WTC11 (cell line): ENCODE results near the gene GPR150. TPM values are rescaled to one million over a fixed set of nuclear protein-coding genes. Genes with fewer than 3 reads are reported as not detected.

Experiments
- ATAC-seq: fragments of 200-7000 bp; cut with Tn5 transposase; 2 replicates; pipeline ENCODE4 v1.10.0; 2021; ENCODE audit warnings: mild to moderate bottlenecking, moderate library complexity
- CTCF ChIA-PET: fragments of 300-600 bp; sonication (Branson Sonifier 250); formaldehyde crosslinking; loops from one replicate; lab custom pipeline; 2021; ENCODE audit warnings: antibody characterized with exemption; lab: Charles Lee
- POLR2A ChIA-PET: fragments of 350-600 bp; sonication (Branson Sonifier 250); formaldehyde crosslinking; loops from one replicate; lab custom pipeline; 2021; ENCODE audit warnings: antibody characterized with exemption; lab: Charles Lee
- DNase-seq: peaks from one replicate; pipeline ENCODE4 v3.0.0; 2021; ENCODE audit warnings: low spot score
- H3K27ac Mint-ChIP-seq: 2 replicates; pipeline ENCODE4 v1.8.0; 2021; ENCODE audit warnings: mixed read lengths
- H3K27me3 Mint-ChIP-seq: 2 replicates; pipeline ENCODE4 v1.8.0; 2021; ENCODE audit warnings: low read depth, mild to moderate bottlenecking, moderate library complexity, mixed read lengths
- H3K36me3 Mint-ChIP-seq: 2 replicates; pipeline ENCODE4 v1.8.0; 2021; ENCODE audit warnings: mixed read lengths
- H3K4me1 Mint-ChIP-seq: 2 replicates; pipeline ENCODE4 v1.8.0; 2022; ENCODE audit warnings: mixed read lengths
- H3K4me3 Mint-ChIP-seq: 2 replicates; pipeline ENCODE4 v1.8.0; 2021; ENCODE audit warnings: mild to moderate bottlenecking, moderate library complexity, mixed read lengths
- H3K9me3 Mint-ChIP-seq: 2 replicates; pipeline ENCODE4 v1.8.0; 2021; ENCODE audit warnings: mixed read lengths
- CREB1 ChIP-seq: sonication (generic); formaldehyde crosslinking; IDR thresholded peaks from 2 replicates; pipeline ENCODE4 v1.8.0; 2023; ENCODE audit warnings: mild to moderate bottlenecking, missing genetic modification reagents
- ELF4 ChIP-seq: sonication (generic); formaldehyde crosslinking; IDR thresholded peaks from 2 replicates; pipeline ENCODE4 v1.8.1; 2022; ENCODE audit warnings: low read depth, mild to moderate bottlenecking, moderate library complexity, missing genetic modification reagents
- KAT7 ChIP-seq: sonication (generic); formaldehyde crosslinking; IDR thresholded peaks from 2 replicates; pipeline ENCODE4 v1.8.1; 2023; ENCODE audit warnings: missing genetic modification reagents, mild to moderate bottlenecking, borderline replicate concordance
- MLX ChIP-seq: sonication (generic); formaldehyde crosslinking; IDR thresholded peaks from 2 replicates; pipeline ENCODE4 v1.8.1; 2023; ENCODE audit warnings: mild to moderate bottlenecking, missing genetic modification reagents, moderate library complexity
- MXD4 ChIP-seq: fragments of 250-450 bp; sonication (Bioruptor Pico); IDR thresholded peaks from 2 replicates; pipeline ENCODE4 v1.8.0; 2021; ENCODE audit warnings: mild to moderate bottlenecking, moderate library complexity, borderline replicate concordance
- PREB ChIP-seq: sonication (generic); formaldehyde crosslinking; IDR thresholded peaks from 2 replicates; pipeline ENCODE4 v1.8.1; 2022; ENCODE audit warnings: mild to moderate bottlenecking, missing genetic modification reagents, moderate library complexity, borderline replicate concordance
- PRRX2 ChIP-seq: fragments of 250-450 bp; sonication (Bioruptor Pico); IDR thresholded peaks from 2 replicates; pipeline ENCODE4 v1.8.0; 2021; ENCODE audit warnings: mild to moderate bottlenecking
- RORB ChIP-seq: fragments of 250-450 bp; sonication (Bioruptor Pico); IDR thresholded peaks from 2 replicates; pipeline ENCODE4 v1.9.0; 2021; ENCODE audit warnings: mild to moderate bottlenecking
- SMAD4 ChIP-seq: sonication (generic); formaldehyde crosslinking; IDR thresholded peaks from 2 replicates; pipeline ENCODE4 v1.8.0; 2022; ENCODE audit warnings: mild to moderate bottlenecking, missing genetic modification reagents
- TP53 ChIP-seq: sonication (generic); formaldehyde crosslinking; IDR thresholded peaks from 2 replicates; pipeline ENCODE4 v1.8.1; 2023; ENCODE audit warnings: mild to moderate bottlenecking, missing genetic modification reagents
- ZNF121 ChIP-seq: sonication (generic); formaldehyde crosslinking; IDR thresholded peaks from 2 replicates; pipeline ENCODE4 v1.8.0; 2023; ENCODE audit warnings: missing genetic modification reagents
- ZNF263 ChIP-seq: sonication (generic); formaldehyde crosslinking; IDR thresholded peaks from 2 replicates; pipeline ENCODE4 v1.8.1; 2022; ENCODE audit warnings: low read depth, mild to moderate bottlenecking, moderate library complexity, missing genetic modification reagents
- ZNF317 ChIP-seq: sonication (generic); formaldehyde crosslinking; IDR thresholded peaks from 2 replicates; pipeline ENCODE4 v1.8.1; 2023; ENCODE audit warnings: low read depth, mild to moderate bottlenecking, moderate library complexity, missing genetic modification reagents, borderline replicate concordance
- total RNA-seq: library from RNA; stranded (reverse); gene quantifications from 3 replicates; pipeline ENCODE4 v1.2.3, GENCODE V29; 2021
- TF ChIP-seq, protein P1 (sequence below): fragments of 250-450 bp; sonication (Bioruptor Pico); IDR thresholded peaks from 2 replicates; pipeline ENCODE4 v1.8.0; 2021; ENCODE audit warnings: mild to moderate bottlenecking
- TF ChIP-seq, protein P2 (sequence below): fragments of 250-450 bp; sonication (Bioruptor Pico); IDR thresholded peaks from 2 replicates; pipeline ENCODE4 v1.9.0; 2021; ENCODE audit warnings: mild to moderate bottlenecking, borderline replicate concordance
- TF ChIP-seq, protein P3 (sequence below): fragments of 200-600 bp; IDR thresholded peaks from 2 replicates; pipeline ENCODE4 v1.8.0; 2022; ENCODE audit warnings: antibody characterized with exemption
- TF ChIP-seq, protein P4 (sequence below): sonication (generic); formaldehyde crosslinking; IDR thresholded peaks from 2 replicates; pipeline ENCODE4 v1.8.0; 2023; ENCODE audit warnings: missing genetic modification reagents, mild to moderate bottlenecking, borderline replicate concordance

The GPR150 gene
- total RNA-seq, 1 experiment from 2014 or later = 0.13 TPM

GRCh38 chr5:95655575-95655974, 35.7 kb downstream of the GPR150 start:
- no peak overlapping the region for H3K4me3 Mint-ChIP-seq
- 0 out of 2 replicates have a peak, but pooled peaks cover 2% of the 10 kb centered on the region for H3K4me1 Mint-ChIP-seq
- POLR2A ChIA-PET = no interaction called here
- H3K27me3 Mint-ChIP-seq = no peaks in the 10 kb centered on the region
- CTCF ChIA-PET = no interaction called here
- ATAC-seq = no peak
- TF ChIP-seq, protein P1, sequence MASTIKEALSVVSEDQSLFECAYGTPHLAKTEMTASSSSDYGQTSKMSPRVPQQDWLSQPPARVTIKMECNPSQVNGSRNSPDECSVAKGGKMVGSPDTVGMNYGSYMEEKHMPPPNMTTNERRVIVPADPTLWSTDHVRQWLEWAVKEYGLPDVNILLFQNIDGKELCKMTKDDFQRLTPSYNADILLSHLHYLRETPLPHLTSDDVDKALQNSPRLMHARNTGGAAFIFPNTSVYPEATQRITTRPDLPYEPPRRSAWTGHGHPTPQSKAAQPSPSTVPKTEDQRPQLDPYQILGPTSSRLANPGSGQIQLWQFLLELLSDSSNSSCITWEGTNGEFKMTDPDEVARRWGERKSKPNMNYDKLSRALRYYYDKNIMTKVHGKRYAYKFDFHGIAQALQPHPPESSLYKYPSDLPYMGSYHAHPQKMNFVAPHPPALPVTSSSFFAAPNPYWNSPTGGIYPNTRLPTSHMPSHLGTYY (CRISPR knock-in tag) = no peak
- no peak for TF ChIP-seq ZNF121 (CRISPR knock-in tag)
- TF ChIP-seq RORB (CRISPR knock-in tag) = no peak
- TF ChIP-seq ZNF317 (CRISPR knock-in tag) = no peak
- TF ChIP-seq TP53 (CRISPR knock-in tag) = no peak
- no peak for TF ChIP-seq SMAD4 (CRISPR knock-in tag)
- no peak for TF ChIP-seq MXD4 (CRISPR knock-in tag)
- TF ChIP-seq ELF4 = no peak
- TF ChIP-seq, protein P2, sequence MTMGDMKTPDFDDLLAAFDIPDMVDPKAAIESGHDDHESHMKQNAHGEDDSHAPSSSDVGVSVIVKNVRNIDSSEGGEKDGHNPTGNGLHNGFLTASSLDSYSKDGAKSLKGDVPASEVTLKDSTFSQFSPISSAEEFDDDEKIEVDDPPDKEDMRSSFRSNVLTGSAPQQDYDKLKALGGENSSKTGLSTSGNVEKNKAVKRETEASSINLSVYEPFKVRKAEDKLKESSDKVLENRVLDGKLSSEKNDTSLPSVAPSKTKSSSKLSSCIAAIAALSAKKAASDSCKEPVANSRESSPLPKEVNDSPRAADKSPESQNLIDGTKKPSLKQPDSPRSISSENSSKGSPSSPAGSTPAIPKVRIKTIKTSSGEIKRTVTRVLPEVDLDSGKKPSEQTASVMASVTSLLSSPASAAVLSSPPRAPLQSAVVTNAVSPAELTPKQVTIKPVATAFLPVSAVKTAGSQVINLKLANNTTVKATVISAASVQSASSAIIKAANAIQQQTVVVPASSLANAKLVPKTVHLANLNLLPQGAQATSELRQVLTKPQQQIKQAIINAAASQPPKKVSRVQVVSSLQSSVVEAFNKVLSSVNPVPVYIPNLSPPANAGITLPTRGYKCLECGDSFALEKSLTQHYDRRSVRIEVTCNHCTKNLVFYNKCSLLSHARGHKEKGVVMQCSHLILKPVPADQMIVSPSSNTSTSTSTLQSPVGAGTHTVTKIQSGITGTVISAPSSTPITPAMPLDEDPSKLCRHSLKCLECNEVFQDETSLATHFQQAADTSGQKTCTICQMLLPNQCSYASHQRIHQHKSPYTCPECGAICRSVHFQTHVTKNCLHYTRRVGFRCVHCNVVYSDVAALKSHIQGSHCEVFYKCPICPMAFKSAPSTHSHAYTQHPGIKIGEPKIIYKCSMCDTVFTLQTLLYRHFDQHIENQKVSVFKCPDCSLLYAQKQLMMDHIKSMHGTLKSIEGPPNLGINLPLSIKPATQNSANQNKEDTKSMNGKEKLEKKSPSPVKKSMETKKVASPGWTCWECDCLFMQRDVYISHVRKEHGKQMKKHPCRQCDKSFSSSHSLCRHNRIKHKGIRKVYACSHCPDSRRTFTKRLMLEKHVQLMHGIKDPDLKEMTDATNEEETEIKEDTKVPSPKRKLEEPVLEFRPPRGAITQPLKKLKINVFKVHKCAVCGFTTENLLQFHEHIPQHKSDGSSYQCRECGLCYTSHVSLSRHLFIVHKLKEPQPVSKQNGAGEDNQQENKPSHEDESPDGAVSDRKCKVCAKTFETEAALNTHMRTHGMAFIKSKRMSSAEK (CRISPR knock-in tag) = no peak
- TF ChIP-seq CREB1 (CRISPR knock-in tag) = no peak
- TF ChIP-seq PRRX2 (CRISPR knock-in tag) = no peak
- TF ChIP-seq, protein P3, sequence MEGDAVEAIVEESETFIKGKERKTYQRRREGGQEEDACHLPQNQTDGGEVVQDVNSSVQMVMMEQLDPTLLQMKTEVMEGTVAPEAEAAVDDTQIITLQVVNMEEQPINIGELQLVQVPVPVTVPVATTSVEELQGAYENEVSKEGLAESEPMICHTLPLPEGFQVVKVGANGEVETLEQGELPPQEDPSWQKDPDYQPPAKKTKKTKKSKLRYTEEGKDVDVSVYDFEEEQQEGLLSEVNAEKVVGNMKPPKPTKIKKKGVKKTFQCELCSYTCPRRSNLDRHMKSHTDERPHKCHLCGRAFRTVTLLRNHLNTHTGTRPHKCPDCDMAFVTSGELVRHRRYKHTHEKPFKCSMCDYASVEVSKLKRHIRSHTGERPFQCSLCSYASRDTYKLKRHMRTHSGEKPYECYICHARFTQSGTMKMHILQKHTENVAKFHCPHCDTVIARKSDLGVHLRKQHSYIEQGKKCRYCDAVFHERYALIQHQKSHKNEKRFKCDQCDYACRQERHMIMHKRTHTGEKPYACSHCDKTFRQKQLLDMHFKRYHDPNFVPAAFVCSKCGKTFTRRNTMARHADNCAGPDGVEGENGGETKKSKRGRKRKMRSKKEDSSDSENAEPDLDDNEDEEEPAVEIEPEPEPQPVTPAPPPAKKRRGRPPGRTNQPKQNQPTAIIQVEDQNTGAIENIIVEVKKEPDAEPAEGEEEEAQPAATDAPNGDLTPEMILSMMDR = no peak
- no peak for TF ChIP-seq MLX (CRISPR knock-in tag)
- no peak for TF ChIP-seq ZNF263 (CRISPR knock-in tag)
- TF ChIP-seq, protein P4, sequence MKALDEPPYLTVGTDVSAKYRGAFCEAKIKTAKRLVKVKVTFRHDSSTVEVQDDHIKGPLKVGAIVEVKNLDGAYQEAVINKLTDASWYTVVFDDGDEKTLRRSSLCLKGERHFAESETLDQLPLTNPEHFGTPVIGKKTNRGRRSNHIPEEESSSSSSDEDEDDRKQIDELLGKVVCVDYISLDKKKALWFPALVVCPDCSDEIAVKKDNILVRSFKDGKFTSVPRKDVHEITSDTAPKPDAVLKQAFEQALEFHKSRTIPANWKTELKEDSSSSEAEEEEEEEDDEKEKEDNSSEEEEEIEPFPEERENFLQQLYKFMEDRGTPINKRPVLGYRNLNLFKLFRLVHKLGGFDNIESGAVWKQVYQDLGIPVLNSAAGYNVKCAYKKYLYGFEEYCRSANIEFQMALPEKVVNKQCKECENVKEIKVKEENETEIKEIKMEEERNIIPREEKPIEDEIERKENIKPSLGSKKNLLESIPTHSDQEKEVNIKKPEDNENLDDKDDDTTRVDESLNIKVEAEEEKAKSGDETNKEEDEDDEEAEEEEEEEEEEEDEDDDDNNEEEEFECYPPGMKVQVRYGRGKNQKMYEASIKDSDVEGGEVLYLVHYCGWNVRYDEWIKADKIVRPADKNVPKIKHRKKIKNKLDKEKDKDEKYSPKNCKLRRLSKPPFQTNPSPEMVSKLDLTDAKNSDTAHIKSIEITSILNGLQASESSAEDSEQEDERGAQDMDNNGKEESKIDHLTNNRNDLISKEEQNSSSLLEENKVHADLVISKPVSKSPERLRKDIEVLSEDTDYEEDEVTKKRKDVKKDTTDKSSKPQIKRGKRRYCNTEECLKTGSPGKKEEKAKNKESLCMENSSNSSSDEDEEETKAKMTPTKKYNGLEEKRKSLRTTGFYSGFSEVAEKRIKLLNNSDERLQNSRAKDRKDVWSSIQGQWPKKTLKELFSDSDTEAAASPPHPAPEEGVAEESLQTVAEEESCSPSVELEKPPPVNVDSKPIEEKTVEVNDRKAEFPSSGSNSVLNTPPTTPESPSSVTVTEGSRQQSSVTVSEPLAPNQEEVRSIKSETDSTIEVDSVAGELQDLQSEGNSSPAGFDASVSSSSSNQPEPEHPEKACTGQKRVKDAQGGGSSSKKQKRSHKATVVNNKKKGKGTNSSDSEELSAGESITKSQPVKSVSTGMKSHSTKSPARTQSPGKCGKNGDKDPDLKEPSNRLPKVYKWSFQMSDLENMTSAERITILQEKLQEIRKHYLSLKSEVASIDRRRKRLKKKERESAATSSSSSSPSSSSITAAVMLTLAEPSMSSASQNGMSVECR (CRISPR knock-in tag) = no peak
- TF ChIP-seq PREB (CRISPR knock-in tag) = no peak
- no peak for TF ChIP-seq KAT7
- peaks cover 4% of the 10 kb centered on the region; the same call in 1 of the 2 replicates for H3K36me3 Mint-ChIP-seq
- H3K9me3 Mint-ChIP-seq = no peaks in the 10 kb centered on the region
- DNase-seq = no peak
- H3K27ac Mint-ChIP-seq = no peak overlapping the region
